ENCODE data around the gene PPHLN1.

The PPHLN1 gene

DNA sequence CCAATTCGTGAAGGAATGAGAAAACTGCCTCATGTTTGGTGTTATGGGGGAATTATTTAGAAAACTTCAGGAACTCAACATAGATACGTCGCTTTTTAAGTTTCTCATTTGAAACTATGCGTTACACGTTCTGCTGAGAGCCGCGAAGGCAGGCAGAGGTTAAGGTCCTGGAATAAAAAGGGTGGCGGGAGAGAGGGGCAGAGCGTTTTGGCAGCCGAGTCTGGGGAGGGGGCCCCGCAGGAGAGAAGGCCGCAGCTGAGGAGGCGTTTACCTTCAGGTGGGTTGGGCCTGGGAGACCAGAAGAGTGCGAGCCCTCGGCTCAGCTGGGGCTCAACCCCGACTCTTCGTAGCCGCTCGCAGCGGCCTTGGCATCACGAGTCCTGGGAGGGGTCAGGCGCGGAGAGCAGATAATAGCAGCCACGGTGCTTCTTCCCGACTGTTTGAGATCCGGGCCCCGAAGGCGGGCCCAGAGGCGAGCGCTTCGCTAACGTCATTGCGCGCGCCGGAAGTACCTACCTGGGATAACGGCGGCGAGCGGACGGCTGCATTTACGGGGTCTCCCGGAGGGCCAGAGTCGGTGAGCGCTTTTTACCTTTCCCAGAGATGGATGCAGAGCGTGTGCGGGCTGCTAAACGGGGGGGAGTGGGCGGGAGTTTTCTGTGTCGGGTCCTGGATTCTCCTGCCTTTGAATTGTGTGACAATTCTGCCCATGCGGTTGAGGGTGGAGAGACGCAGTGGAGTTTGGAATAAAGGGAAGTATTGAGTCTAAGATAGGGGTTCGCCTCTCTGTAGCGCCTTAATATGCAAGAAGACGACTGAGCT, at the start of gene PPHLN1, which contains the start of gene ZCRB1:
TSS of gene PPHLN1 (plus strand) at position 515 of the 822 bp plus-strand sequence. CDS start 9,736 bp downstream, outside the sequence.
TSS of gene ZCRB1 (minus strand) at position 442 of the 822 bp plus-strand sequence. CDS start 1,992 bp downstream, outside the sequence.
- DNase-seq (ENCODE audit: low spot score) = peak; percentile 85

- DNase-seq (ENCODE audit: low spot score) = no peak
Measured at GRCh38 chr12:42277396-42278127, 48.4 kb upstream of the PPHLN1 start.

GRCh38 chr12:42278128-42278510, 47.8 kb upstream of the PPHLN1 start:
- no peak for DNase-seq (ENCODE audit: low spot score)

DNA sequence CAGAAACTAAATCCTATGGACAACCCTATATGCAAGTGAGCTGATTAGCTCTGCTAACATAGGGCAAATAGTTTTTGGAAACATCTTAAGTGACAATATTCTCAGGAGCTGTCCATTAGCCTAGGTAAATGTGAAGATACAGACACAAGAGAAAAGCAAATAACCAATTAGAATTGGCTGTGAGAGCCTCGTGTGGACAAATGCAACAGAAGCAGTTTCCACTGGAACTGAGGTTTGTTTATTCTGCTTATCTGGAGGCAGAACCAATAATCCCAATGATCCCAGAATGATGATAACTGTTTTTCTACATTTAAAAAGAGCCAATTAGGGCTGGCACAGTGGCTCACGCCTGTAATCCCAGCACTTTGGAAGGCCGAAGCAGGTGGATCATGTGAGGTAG, 44.7 kb upstream of the PPHLN1 start:
- DNase-seq (ENCODE audit: low spot score) = no peak

DNA sequence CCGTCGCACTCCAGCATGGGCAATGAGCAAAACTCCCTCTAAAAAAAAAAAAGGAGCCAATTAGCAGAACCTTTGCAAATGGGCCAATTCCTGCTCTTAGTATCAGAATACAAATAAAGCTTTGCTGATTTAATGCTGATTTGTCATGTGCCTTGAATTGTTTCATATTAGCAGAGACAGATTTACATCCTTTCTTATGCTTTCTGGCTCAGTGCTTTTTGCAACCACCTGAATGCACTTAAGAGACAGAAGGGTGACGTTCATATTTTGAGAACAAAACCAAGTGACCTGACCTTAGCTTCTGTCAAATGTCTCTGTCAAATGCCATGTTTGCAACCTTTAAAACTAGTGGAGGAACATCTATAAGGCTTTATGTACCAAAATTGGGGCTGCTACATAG, 44.1 kb upstream of the PPHLN1 start:
- DNase-seq (ENCODE audit: low spot score) = no peak

DNA sequence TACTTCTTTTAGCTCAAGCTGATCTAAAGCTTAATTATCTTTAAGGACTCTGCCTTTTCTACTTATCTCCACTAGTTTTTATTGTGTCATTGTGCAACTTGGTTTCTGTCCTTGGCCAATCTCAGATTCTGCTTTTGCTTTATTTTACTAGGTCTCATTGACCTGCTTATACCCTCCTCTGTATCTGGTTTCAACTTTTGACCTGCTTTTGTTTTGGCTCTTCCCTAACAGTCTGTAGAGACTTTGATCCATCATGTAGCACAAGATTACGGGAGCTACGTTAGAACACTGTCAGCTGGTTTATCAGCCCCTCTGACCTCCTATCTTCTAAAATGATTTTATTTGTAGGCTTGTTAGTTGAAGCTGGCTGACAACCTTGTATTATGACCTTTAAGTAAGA, 43.7 kb upstream of the PPHLN1 start:
- DNase-seq (ENCODE audit: low spot score) = no peak

GRCh38 chr12:42283739-42284138, 42.2 kb upstream of the PPHLN1 start:
- no peak for DNase-seq (ENCODE audit: low spot score)

GRCh38 chr12:42284157-42284556, 41.8 kb upstream of the PPHLN1 start:
- DNase-seq (ENCODE audit: low spot score) = no peak

DNA sequence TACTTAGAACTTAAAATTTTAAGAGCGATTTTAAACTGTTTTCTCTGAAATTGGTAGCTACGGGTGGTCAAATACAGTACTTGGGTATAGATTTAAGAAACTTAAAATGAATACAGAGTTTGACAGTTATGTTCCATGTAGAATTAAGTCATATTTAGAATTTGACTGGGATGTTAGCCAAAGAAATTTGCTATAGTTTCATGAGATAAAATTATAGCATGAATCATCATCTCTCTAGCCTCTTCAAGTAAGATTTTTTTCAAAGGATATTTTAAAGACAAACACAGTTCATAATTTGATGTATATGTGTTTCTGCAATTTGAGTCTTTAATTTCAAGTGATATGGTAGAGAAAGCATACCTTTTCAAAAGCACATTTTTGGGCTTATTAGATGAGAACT, 41.1 kb upstream of the PPHLN1 start:
- no peak for DNase-seq (ENCODE audit: low spot score)

GRCh38 chr12:42285431-42285830, 40.5 kb upstream of the PPHLN1 start:
- no peak for DNase-seq (ENCODE audit: low spot score)

- no peak for DNase-seq (ENCODE audit: low spot score)
Measured at GRCh38 chr12:42286741-42287140, 39.2 kb upstream of the PPHLN1 start.

- DNase-seq (ENCODE audit: low spot score) = no peak
Measured at GRCh38 chr12:42288544-42288943, 37.4 kb upstream of the PPHLN1 start.

DNA sequence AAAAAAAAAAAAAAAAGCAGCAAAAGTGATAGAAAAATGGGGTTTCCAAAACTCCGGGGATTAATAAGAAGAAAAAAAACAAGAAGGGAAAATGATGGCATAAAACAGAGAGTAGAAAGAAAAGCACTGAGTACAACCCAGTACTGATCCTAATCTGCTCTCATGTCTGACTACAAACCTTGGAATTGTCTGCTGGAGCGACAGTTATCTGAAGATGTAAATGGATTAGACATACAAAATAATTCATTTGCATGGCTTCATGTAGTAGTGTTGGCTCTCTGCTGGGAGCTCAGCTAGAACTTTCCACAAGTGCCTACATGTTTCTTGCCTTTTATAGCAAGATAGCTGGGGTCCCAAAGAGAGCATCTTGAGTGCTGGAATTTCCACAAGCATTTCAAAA, 34.3 kb upstream of the PPHLN1 start:
- DNase-seq (ENCODE audit: low spot score) = no peak

- DNase-seq (ENCODE audit: low spot score) = peak; percentile 72
Measured at GRCh38 chr12:42296503-42297109, 29.4 kb upstream of the PPHLN1 start.

DNA sequence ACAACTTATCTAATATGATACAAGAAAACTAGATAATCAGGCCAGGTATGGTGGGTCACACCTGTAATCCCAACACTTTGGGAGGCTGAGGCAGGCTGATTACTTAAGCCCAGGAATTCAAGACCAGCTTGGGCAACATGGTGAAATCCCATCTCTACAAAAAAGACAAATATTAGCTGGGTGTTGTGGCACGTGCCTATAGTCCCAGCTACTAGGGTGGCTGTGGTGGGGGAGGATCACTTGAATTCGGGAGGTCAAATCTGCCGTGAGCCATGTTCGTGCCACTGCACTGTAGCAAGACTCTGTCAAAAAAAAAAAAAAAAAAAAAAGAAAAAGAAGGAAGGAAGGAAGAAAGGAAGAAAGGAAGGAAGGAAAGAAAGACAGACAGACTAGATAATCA, 27.1 kb upstream of the PPHLN1 start:
- no peak for DNase-seq (ENCODE audit: low spot score)

DNA sequence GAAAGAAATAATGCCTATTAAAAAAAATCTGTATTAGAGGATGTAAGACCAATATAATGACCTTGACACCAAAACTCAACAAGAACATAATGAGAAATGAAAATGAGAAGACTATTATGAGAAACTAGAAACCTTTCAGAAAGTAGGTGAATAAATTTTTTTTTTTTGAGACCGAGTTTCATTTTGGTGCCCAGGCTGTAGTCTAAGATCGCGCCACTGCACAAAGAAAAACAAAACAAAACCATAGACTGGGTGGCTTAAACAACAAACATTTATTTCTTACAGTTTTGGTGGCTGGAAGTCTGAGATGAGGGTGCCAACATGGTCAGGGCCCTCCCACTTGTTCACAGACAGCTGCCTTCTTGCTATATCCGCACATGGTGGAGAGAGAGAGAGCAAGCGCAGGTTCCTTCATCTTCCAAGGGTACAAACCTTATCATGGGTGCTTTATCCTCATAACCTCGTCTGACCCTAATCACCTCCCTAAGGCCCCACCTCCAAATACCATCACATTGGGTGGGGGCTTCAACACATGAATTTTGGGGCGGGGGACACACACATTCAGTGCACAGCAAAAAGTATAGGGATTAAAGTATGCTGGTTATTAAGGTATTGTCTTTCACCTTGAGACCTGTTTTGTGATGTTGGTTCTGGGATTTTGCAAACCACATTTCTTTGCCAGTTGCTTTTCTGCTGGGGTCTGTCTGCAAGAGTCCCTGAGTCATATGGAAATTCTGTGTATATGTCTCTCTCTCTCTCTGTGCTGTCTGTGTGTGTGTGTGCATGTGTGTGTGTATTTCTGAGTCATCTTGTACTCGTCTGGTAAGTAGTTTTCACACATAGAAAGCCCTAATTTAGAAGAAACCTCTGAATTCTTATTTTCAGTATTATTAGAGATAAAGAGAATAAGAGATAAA, 26.3 kb upstream of the PPHLN1 start:
- DNase-seq (ENCODE audit: low spot score) = no peak

GRCh38 chr12:42306297-42306696, 19.7 kb upstream of the PPHLN1 start:
- DNase-seq (ENCODE audit: low spot score) = no peak

- DNase-seq (ENCODE audit: low spot score) = no peak
Measured at GRCh38 chr12:42308390-42308789, 17.6 kb upstream of the PPHLN1 start.

GRCh38 chr12:42309996-42310395, 16.0 kb upstream of the PPHLN1 start:
- no peak for DNase-seq (ENCODE audit: low spot score)

DNA sequence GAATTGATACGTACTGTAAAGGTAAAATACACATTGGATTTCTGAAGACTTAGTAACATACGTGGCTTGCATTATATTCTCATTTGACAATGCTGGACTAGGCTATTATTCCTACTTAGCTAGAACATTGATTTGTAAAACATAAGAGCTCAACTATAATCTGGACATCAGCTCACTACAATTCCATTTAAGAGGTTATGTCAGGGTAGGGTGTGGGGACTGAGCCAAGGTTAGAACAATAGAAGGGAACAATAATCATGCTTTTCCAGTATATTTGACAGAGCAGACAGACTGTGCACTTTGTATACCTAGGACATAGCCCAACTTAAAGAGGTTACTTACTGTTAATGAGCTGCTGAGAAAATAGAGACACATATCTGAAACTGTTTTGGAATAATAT, 10.9 kb upstream of the PPHLN1 start:
- DNase-seq (ENCODE audit: low spot score) = no peak

DNA sequence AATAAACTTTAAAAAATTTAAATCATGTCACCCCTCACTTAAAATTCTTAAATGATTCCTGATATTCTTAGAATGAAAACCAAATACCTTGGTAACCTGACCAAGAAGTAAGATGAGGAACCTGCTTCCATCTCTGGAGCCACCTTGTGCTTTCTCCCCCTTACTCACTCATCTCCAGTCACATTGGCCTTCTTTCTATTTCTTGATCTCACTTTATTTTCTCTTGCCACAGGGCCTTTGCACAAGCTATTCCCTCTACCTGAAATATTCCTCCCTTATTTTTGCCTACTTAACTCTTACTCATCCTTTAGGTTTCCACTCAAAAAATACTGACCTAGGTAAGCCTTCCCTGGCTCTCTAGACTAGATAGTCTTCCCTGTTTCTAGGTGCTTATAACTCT, 5.2 kb upstream of the PPHLN1 start:
- DNase-seq (ENCODE audit: low spot score) = no peak

GRCh38 chr12:42322567-42322966, 3.4 kb upstream of the PPHLN1 start:
- DNase-seq (ENCODE audit: low spot score) = no peak

Data from hematopoietic multipotent progenitor cell treated with erythropoietin and hydrocortisone succinate and interleukin-3 and kit ligand, for 17 days (in vitro differentiated cells).